Nephron progenitor cell (in vitro differentiated cells): Measurements from ENCODE around the gene RBKS.

Source experiments
- DNase-seq: peaks from one replicate; pipeline ENCODE4 v3.0.0; 2021
- H3K27ac Mint-ChIP-seq: 2 replicates; pipeline ENCODE4 v1.8.0; 2021; ENCODE audit warnings: mild to moderate bottlenecking, moderate library complexity, mixed read lengths
- H3K27me3 Mint-ChIP-seq: 2 replicates; pipeline ENCODE4 v1.8.0; 2021; ENCODE audit warnings: mild to moderate bottlenecking, low read depth, mixed read lengths; ENCODE audit not compliant: poor library complexity
- H3K36me3 Mint-ChIP-seq: 2 replicates; pipeline ENCODE4 v1.8.0; 2021; ENCODE audit warnings: low read depth, mixed read lengths
- H3K4me1 Mint-ChIP-seq: 2 replicates; pipeline ENCODE4 v1.8.0; 2021; ENCODE audit warnings: mixed read lengths
- H3K4me3 Mint-ChIP-seq: 2 replicates; pipeline ENCODE4 v1.8.0; 2021; ENCODE audit warnings: mild to moderate bottlenecking, moderate library complexity, mixed read lengths
- H3K9me3 Mint-ChIP-seq: 2 replicates; pipeline ENCODE4 v1.8.0; 2021; ENCODE audit warnings: mild to moderate bottlenecking, moderate library complexity, mixed read lengths
- CTCF ChIP-seq: fragments of 200-600 bp; sonication (generic); IDR thresholded peaks from 2 replicates; pipeline ENCODE4 v1.5.0; 2021; ENCODE audit warnings: antibody characterized with exemption

The RBKS gene

DNA sequence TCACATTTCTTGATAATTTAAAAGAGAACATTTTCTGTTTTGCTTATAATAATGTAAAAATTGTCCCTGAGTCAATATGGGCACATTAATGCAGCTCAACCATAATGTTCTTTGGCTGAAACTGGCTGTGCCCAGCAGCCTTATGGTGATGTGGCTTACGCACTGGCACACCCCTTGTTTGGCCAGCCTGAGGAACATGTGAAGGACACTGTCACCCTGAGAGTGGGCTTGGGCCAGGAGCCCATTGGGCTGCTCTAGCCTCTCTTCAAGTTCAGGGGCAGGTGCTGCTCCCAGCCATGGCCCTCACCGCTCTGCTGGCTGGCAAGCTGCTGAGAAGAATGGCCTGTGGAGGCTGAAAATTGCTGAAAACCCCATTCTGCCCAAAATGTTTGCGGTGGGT, 81.2 kb downstream of the RBKS start:
- TF ChIP-seq CTCF, result no peak
- H3K4me1 Mint-ChIP-seq, result peaks cover 7% of the 10 kb centered on the region
- H3K27ac Mint-ChIP-seq, result no peak overlapping the region
- H3K9me3 Mint-ChIP-seq, result peaks cover 17% of the 10 kb centered on the region
- H3K36me3 Mint-ChIP-seq, result peaks cover 12% of the 10 kb centered on the region
- H3K4me3 Mint-ChIP-seq, result no peak overlapping the region
- DNase-seq, result no peak
- no peaks in the 10 kb centered on the region for H3K27me3 Mint-ChIP-seq

- Mint-ChIP-seq H3K27me3 (no peaks in the 10 kb centered on the region), H3K9me3 (peaks cover 17% of the 10 kb centered on the region), H3K4me1 (peaks cover 7% of the 10 kb centered on the region), H3K36me3 (peaks cover 12% of the 10 kb centered on the region), H3K27ac (no peak overlapping the region), H3K4me3 (no peak overlapping the region)
- no peak for DNase-seq
- TF ChIP-seq CTCF, result no peak
Measured at GRCh38 chr2:27808418-27808817, 81.8 kb downstream of the RBKS start.

DNA sequence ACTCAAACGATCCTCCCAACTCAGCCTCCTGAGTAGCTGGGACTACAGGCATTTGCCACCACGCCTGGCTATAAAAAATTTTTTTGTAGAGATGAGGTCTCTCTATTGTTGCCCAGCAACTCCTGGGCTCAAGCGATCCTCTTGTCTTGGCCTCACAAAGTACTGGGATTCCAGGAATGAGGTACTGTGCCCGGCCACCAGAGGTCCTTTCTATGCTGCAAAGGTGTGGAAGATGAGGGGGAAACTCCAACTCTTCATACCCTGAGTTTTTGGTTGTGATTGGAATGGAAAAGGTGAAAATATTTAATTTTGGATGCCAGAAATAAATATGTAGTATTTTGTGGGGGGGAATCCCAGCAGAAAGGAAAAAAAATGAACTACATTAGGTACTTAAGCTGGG, 82.7 kb downstream of the RBKS start:
- Mint-ChIP-seq H3K4me3 (no peak overlapping the region), H3K36me3 (peaks cover 5% of the 10 kb centered on the region), H3K27me3 (no peaks in the 10 kb centered on the region), H3K27ac (no peak overlapping the region), H3K4me1 (peaks cover 7% of the 10 kb centered on the region), H3K9me3 (peaks cover 10% of the 10 kb centered on the region)
- peak; percentile 35 for TF ChIP-seq CTCF
- peak; percentile 16 for DNase-seq

GRCh38 chr2:27806311-27807059, 83.7 kb downstream of the RBKS start:
- peaks cover under 1% of the 10 kb centered on the region for H3K4me1 Mint-ChIP-seq
- no peak for DNase-seq
- no peak overlapping the region for H3K27ac Mint-ChIP-seq
- H3K9me3 Mint-ChIP-seq, result no peaks in the 10 kb centered on the region
- H3K4me3 Mint-ChIP-seq, result no peak overlapping the region
- H3K27me3 Mint-ChIP-seq, result no peaks in the 10 kb centered on the region
- no peaks in the 10 kb centered on the region for H3K36me3 Mint-ChIP-seq
- no peak for TF ChIP-seq CTCF

GRCh38 chr2:27805180-27805579, 85.0 kb downstream of the RBKS start:
- no peak for TF ChIP-seq CTCF
- H3K36me3 Mint-ChIP-seq, result no peaks in the 10 kb centered on the region
- DNase-seq, result no peak
- H3K27ac Mint-ChIP-seq, result no peak overlapping the region
- H3K4me3 Mint-ChIP-seq, result no peak overlapping the region
- no peaks in the 10 kb centered on the region for H3K9me3 Mint-ChIP-seq
- H3K27me3 Mint-ChIP-seq, result no peaks in the 10 kb centered on the region
- H3K4me1 Mint-ChIP-seq, result no peaks in the 10 kb centered on the region

GRCh38 chr2:27804146-27804545, 86.0 kb downstream of the RBKS start:
- no peaks in the 10 kb centered on the region for H3K4me1 Mint-ChIP-seq
- no peaks in the 10 kb centered on the region for H3K36me3 Mint-ChIP-seq
- H3K27ac Mint-ChIP-seq, result no peak overlapping the region
- no peaks in the 10 kb centered on the region for H3K27me3 Mint-ChIP-seq
- TF ChIP-seq CTCF, result no peak
- H3K9me3 Mint-ChIP-seq, result no peaks in the 10 kb centered on the region
- no peak for DNase-seq
- H3K4me3 Mint-ChIP-seq, result no peak overlapping the region
